Stimulated activated naive B cell treated with anti-CD40 and anti-IgM and Interleukin-4, amounts not matched to agents 10 μg/mL and 1 μg/mL and 100 μg/mL, for 72 hours (primary cell): Measurements from ENCODE around the gene NOPCHAP1.
"Not testable (repeated sequence)": the region's sequence is repeated elsewhere in the genome, so short reads cannot be mapped to it uniquely, and the experiment has no call there.

ENCODE experiments used
- ATAC-seq, 2 donors: fragments of 150-1000 bp; cut with Tn5 transposase; replicated peaks; 2 replicates each; pipeline ENCODE4 v1.10.0; 2021; ENCODE audit warnings: moderate library complexity in 1 of 2
- DNase-seq: peaks from one replicate; pipeline ENCODE4 v3.0.0; 2021
- H3K27ac Mint-ChIP-seq: one replicate; pipeline ENCODE4 v1.8.0; 2022; ENCODE audit warnings: mild to moderate bottlenecking, mixed read lengths
- H3K27me3 Mint-ChIP-seq, 2 donors: one replicate each; pipeline ENCODE4 v1.8.0; 2022; ENCODE audit warnings: mixed read lengths in 2 of 2
- H3K36me3 Mint-ChIP-seq, 2 donors: one replicate each; pipeline ENCODE4 v1.8.0; 2022; ENCODE audit warnings: mixed read lengths in 2 of 2, mild to moderate bottlenecking in 1 of 2
- H3K4me1 Mint-ChIP-seq, 2 donors: one replicate each; pipeline ENCODE4 v1.8.0; 2022; ENCODE audit warnings: mixed read lengths in 2 of 2, mild to moderate bottlenecking in 1 of 2
- H3K4me3 Mint-ChIP-seq, 2 donors: one replicate each; pipeline ENCODE4 v1.8.0; 2022; ENCODE audit warnings: mild to moderate bottlenecking in 2 of 2, mixed read lengths in 2 of 2, moderate library complexity in 1 of 2
- H3K9me3 Mint-ChIP-seq, 2 donors: one replicate each; pipeline ENCODE4 v1.8.0; 2022; ENCODE audit warnings: mixed read lengths in 2 of 2, mild to moderate bottlenecking in 1 of 2

Gene NOPCHAP1

GRCh38 chr12:104986022-104986941 lies at the start of gene NOPCHAP1:
Gene NOPCHAP1, plus strand, starts transcription at chr12:104986316. Its CDS starts 37 bp downstream, at chr12:104986353.
- Mint-ChIP-seq H3K36me3 (peaks cover 12 to 31% of the 10 kb centered on the region in 2 donors), H3K9me3 (peaks cover 0 to 4% of the 10 kb centered on the region in 2 donors), H3K4me3 (peak within 1 kb of the TSS; percentile 89 to 93), H3K27me3 (no peaks in the 10 kb centered on the region), H3K27ac (peak within 1 kb of the TSS; percentile 91), H3K4me1 (peaks cover 14 to 48% of the 10 kb centered on the region in 2 donors)
- ATAC-seq (peak; percentile 97), DNase-seq (peak; percentile 73)

- peaks cover 4 to 16% of the 10 kb centered on the region in 2 donors for H3K4me1 Mint-ChIP-seq
- DNase-seq (no peak), ATAC-seq (no peak)
- H3K36me3 Mint-ChIP-seq: peaks cover 0 to 6% of the 10 kb centered on the region in 2 donors
- no peak overlapping the region for H3K4me3 Mint-ChIP-seq
- H3K27me3 Mint-ChIP-seq: peaks cover 0 to 4% of the 10 kb centered on the region in 2 donors
- H3K9me3 Mint-ChIP-seq: peaks cover 2 to 3% of the 10 kb centered on the region in 2 donors
- no peak overlapping the region for H3K27ac Mint-ChIP-seq
Observed at GRCh38 chr12:104938371-104938770, 47.7 kb upstream of the NOPCHAP1 start.

- H3K4me1 Mint-ChIP-seq: peaks cover 4 to 15% of the 10 kb centered on the region in 2 donors
- no peak overlapping the region for H3K4me3 Mint-ChIP-seq
- DNase-seq: no peak
- H3K9me3 Mint-ChIP-seq: peaks cover 8 to 10% of the 10 kb centered on the region in 2 donors
- no peak overlapping the region for H3K27ac Mint-ChIP-seq
- H3K27me3 Mint-ChIP-seq: peaks cover 0 to 4% of the 10 kb centered on the region in 2 donors
- H3K36me3 Mint-ChIP-seq: peaks cover 4 to 9% of the 10 kb centered on the region in 2 donors
- ATAC-seq: no peak
Observed at GRCh38 chr12:104939089-104939488, 47.0 kb upstream of the NOPCHAP1 start.

- ATAC-seq: no peak
- no peak for DNase-seq
- H3K36me3 Mint-ChIP-seq: peaks cover 7 to 9% of the 10 kb centered on the region in 2 donors
- peaks cover 10 to 13% of the 10 kb centered on the region in 2 donors for H3K9me3 Mint-ChIP-seq
- H3K4me3 Mint-ChIP-seq: no peak overlapping the region
- no peak overlapping the region for H3K27ac Mint-ChIP-seq
- peaks cover 0 to 4% of the 10 kb centered on the region in 2 donors for H3K27me3 Mint-ChIP-seq
- H3K4me1 Mint-ChIP-seq: peaks cover 0 to 6% of the 10 kb centered on the region in 2 donors
Observed at GRCh38 chr12:104941454-104941853, 44.7 kb upstream of the NOPCHAP1 start.

- Mint-ChIP-seq H3K4me3 (no peak overlapping the region), H3K27me3 (peaks cover 0 to 4% of the 10 kb centered on the region in 2 donors), H3K9me3 (peaks cover 10 to 13% of the 10 kb centered on the region in 2 donors), H3K4me1 (peaks cover 0 to 6% of the 10 kb centered on the region in 2 donors), H3K36me3 (peaks cover 7 to 9% of the 10 kb centered on the region in 2 donors), H3K27ac (no peak overlapping the region)
- DNase-seq (no peak), ATAC-seq (no peak)
Observed at GRCh38 chr12:104942075-104942474, 44.0 kb upstream of the NOPCHAP1 start.

- H3K36me3 Mint-ChIP-seq, H3K4me1 Mint-ChIP-seq, H3K27ac Mint-ChIP-seq, DNase-seq, H3K4me3 Mint-ChIP-seq, H3K27me3 Mint-ChIP-seq, ATAC-seq: not testable (repeated sequence)
- H3K9me3 Mint-ChIP-seq: peaks cover 10 to 13% of the 10 kb centered on the region in 2 donors
Observed at GRCh38 chr12:104943401-104943800, 42.7 kb upstream of the NOPCHAP1 start.

GRCh38 chr12:104944252-104944651 lies 41.9 kb upstream of the NOPCHAP1 start:
- Mint-ChIP-seq H3K36me3 (peaks cover 7 to 9% of the 10 kb centered on the region in 2 donors), H3K9me3 (peaks cover 10 to 13% of the 10 kb centered on the region in 2 donors), H3K27ac (no peak overlapping the region), H3K4me1 (peaks cover 0 to 6% of the 10 kb centered on the region in 2 donors), H3K27me3 (no peaks in the 10 kb centered on the region), H3K4me3 (no peak overlapping the region)
- DNase-seq (no peak), ATAC-seq (no peak)

- H3K4me3 Mint-ChIP-seq, ATAC-seq, H3K4me1 Mint-ChIP-seq, H3K27me3 Mint-ChIP-seq, H3K27ac Mint-ChIP-seq, H3K9me3 Mint-ChIP-seq, DNase-seq: not testable (repeated sequence)
- H3K36me3 Mint-ChIP-seq: peaks cover 10 to 11% of the 10 kb centered on the region in 2 donors
Observed at GRCh38 chr12:104948716-104949115, 37.4 kb upstream of the NOPCHAP1 start.

GRCh38 chr12:104951759-104952509 lies 34.2 kb upstream of the NOPCHAP1 start:
- H3K36me3 Mint-ChIP-seq: peaks cover 4% of the 10 kb centered on the region in 2 donors

GRCh38 chr12:104952816-104953215 lies 33.3 kb upstream of the NOPCHAP1 start:
- Mint-ChIP-seq H3K4me1 (peaks cover 8 to 13% of the 10 kb centered on the region in 2 donors), H3K27me3 (no peaks in the 10 kb centered on the region), H3K4me3 (no peak overlapping the region), H3K27ac (no peak overlapping the region), H3K9me3 (peaks cover 0 to 2% of the 10 kb centered on the region in 2 donors), H3K36me3 (peaks cover 4% of the 10 kb centered on the region in 2 donors)
- no peak for DNase-seq
- ATAC-seq: no peak

More at GRCh38 chr12:104951759-104952509, 34.2 kb upstream of the NOPCHAP1 start:
- no peak for ATAC-seq
- H3K4me1 Mint-ChIP-seq: peaks cover 5 to 7% of the 10 kb centered on the region in 2 donors
- H3K27me3 Mint-ChIP-seq: no peaks in the 10 kb centered on the region
- no peak overlapping the region for H3K4me3 Mint-ChIP-seq
- peaks cover 0 to 2% of the 10 kb centered on the region in 2 donors for H3K9me3 Mint-ChIP-seq
- no peak overlapping the region for H3K27ac Mint-ChIP-seq
- DNase-seq: no peak

- no peak for DNase-seq
- H3K4me3 Mint-ChIP-seq: no peak overlapping the region
- H3K4me1 Mint-ChIP-seq: peaks cover 8 to 14% of the 10 kb centered on the region in 2 donors
- no peak overlapping the region for H3K27ac Mint-ChIP-seq
- no peak for ATAC-seq
- peaks cover 0 to 2% of the 10 kb centered on the region in 2 donors for H3K9me3 Mint-ChIP-seq
- H3K36me3 Mint-ChIP-seq: peaks cover 4% of the 10 kb centered on the region in 2 donors
- H3K27me3 Mint-ChIP-seq: no peaks in the 10 kb centered on the region
Observed at GRCh38 chr12:104953323-104953722, 32.8 kb upstream of the NOPCHAP1 start.

GRCh38 chr12:104955703-104956102 lies 30.4 kb upstream of the NOPCHAP1 start:
- H3K4me1 Mint-ChIP-seq: peaks cover 19 to 20% of the 10 kb centered on the region in 2 donors
- no peak overlapping the region for H3K4me3 Mint-ChIP-seq
- H3K27ac Mint-ChIP-seq: no peak overlapping the region
- ATAC-seq (no peak), DNase-seq (no peak)
- no peaks in the 10 kb centered on the region for H3K9me3 Mint-ChIP-seq
- peaks cover 0 to 9% of the 10 kb centered on the region in 2 donors for H3K27me3 Mint-ChIP-seq
- no peaks in the 10 kb centered on the region for H3K36me3 Mint-ChIP-seq

- Mint-ChIP-seq H3K36me3 (no peaks in the 10 kb centered on the region), H3K4me1 (peaks cover 19 to 20% of the 10 kb centered on the region in 2 donors)
- no peak for ATAC-seq
Observed at GRCh38 chr12:104956870-104957718, 29.0 kb upstream of the NOPCHAP1 start.

More at GRCh38 chr12:104956870-104957718, 29.0 kb upstream of the NOPCHAP1 start:
- Mint-ChIP-seq H3K27me3 (peaks cover 0 to 9% of the 10 kb centered on the region in 2 donors), H3K27ac (peak overlapping the region; percentile 91), H3K4me3 (peak overlapping the region; percentile 85 to 88), H3K9me3 (no peaks in the 10 kb centered on the region)
- DNase-seq: no peak
